ENCODE measurements around the gene SERPINB2.
"Not testable (repeated sequence)": the region's sequence is repeated elsewhere in the genome, so short reads cannot be mapped to it uniquely, and the experiment has no call there.

Gene SERPINB2

GRCh38 chr18:63940008-63940407 is 52.5 kb downstream of the SERPINB2 start:
- DNase-seq, result no peak

GRCh38 chr18:63940543-63941050 is 53.1 kb downstream of the SERPINB2 start:
- DNase-seq, result not testable (repeated sequence)

DNA sequence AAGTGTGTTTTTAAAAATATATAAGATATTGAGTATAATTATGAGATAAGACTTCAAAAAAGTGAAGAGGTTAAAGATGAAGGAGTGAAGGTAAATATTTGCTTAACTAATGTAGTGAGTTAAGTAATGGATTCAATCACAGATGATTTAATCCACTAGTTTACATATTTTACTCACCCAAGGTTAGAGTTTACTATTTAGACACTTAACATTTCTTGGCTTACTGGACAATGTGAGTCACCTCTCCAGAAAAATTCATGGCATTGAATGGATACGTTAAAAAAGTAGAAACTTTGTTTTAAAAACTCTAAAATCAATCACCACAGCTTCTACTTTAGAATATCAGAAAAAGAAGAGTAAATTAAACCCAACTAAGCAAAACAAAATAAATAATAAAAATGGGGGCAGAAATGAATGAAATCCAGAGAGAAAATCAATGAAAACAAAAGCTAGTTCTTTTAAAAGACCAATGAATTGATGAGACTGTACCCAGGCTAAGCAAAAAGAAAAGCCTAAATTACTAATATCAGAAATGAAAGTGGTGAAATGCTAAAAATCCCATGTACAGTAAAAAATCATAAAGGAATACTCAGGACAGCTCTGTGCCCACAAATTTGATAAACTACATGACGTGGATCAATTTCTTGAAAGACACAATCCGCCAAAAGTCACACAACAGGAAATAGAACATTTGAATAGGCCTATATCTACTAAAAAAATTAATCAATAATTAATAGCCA is 59.7 kb downstream of the SERPINB2 start:
- DNase-seq, result no peak

DNA sequence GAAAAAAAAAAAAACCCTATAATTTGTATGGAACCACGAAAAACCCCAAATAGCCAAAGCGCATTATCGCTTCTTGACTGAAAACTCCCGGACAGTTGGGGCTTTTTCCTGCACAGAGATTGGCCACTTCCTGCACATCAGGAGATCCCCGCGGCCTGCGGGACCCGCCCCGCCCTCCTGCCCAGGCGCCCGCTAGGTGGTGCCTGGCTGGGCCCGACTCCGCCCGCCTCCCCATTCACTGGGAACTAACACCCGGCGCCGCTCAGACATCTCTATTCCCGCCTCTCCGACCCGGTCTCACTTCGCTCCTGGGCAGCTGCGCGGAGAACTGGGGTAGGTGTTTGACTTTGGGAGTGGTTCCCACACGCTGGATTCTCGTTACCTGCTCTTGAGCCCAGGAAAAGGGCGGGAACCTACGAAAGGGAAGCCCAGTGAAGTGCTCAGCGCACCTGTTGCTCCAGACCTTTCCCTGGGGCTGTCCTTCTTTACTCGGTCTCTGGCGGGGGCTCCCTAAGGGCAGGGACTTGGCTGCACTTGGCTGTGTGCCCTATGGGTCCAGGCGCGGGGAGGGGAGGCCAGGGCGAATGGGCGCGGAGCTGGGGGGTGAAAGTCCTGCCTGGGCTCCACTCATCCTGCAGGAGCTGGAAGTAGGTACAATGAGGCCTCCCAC is 61.7 kb downstream of the SERPINB2 start, which contains the start of gene HMSD:
TSS of gene HMSD (plus strand) at position 234 of the 670 bp plus-strand sequence. CDS start 4,155 bp downstream, outside the sequence.
- DNase-seq, result peak in 2 of 4 experiments; percentile 3 to 4

- DNase-seq, result no peak
These were observed 63.8 kb downstream of the SERPINB2 start for GRCh38 chr18:63951302-63951705.
